ENCODE data around the gene BEND7. TPM values are rescaled to one million over a fixed set of nuclear protein-coding genes. Genes with fewer than 3 reads are reported as not detected.

Gene BEND7
- total RNA-seq, 5 donors from 2014 or later (not counting 1 experiment from before 2014, with no cell fraction given), result 1.2 TPM; not detected in 4

DNA sequence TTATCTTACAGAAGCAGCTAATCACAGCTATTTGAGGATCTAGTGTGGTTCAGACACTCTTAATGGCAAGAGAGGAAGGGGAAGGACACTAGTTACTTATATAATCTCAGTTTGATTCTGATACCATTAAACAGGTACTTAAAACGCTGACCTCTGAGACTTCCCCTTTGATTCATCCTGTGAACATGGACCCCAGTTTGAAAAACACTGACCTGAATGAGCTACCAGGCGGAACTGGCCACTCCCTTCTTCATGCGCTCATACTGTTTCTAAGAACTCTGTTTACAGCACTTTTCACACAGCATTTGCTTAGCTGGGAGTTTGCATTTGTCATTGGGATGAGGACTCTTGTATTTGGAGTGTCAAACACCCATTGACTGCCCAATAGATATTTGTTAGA is 45.7 kb downstream of the BEND7 start:
- Histone ChIP-seq H3K36me3 (ENCODE audit: control insufficient read depth in 2 of 2, extremely low read depth in 1 of 2, insufficient read depth in 1 of 2, low read length in 1 of 2) (no peaks in the 10 kb centered on the region), H3K27me3 (replicated peaks in 1 of 2; ENCODE audit: control insufficient read depth in 2 of 2, extremely low read depth in 1 of 2, insufficient read depth in 2 of 2, low read length in 1 of 2) (peaks cover 0 to 8% of the 10 kb centered on the region in 2 experiments), H3K4me1 (ENCODE audit: control insufficient read depth in 1 of 2, extremely low read depth in 1 of 2, insufficient read depth in 2 of 2, low read length in 2 of 2) (no peaks in the 10 kb centered on the region), H3K27ac (ENCODE audit: low read length) (no peak overlapping the region), H3K9me3 (no peaks in the 10 kb centered on the region), H3K4me3 (ENCODE audit: control insufficient read depth in 1 of 2, extremely low read depth in 1 of 2, low read length in 1 of 2) (no peak overlapping the region)
- ChIA-PET CTCF (no interaction called here), POLR2A (no interaction called here)
- DNase-seq, result no peak
- WGBS (ENCODE audit: insufficient coverage), result no CpG with 5 or more reads among the region's 3 CpGs
- ATAC-seq (replicated peaks in 1 of 4), result no peak
- Mint-ChIP-seq H3K4me1 (peaks cover 5 to 13% (median 10%) of the 10 kb centered on the region in 3 donors), H3K4me3 (no peak overlapping the region), H3K27ac (no peak overlapping the region), H3K27me3 (peaks cover 11 to 13% of the 10 kb centered on the region in 2 donors), H3K36me3 (no peaks in the 10 kb centered on the region), H3K9me3 (no peaks in the 10 kb centered on the region)

DNA sequence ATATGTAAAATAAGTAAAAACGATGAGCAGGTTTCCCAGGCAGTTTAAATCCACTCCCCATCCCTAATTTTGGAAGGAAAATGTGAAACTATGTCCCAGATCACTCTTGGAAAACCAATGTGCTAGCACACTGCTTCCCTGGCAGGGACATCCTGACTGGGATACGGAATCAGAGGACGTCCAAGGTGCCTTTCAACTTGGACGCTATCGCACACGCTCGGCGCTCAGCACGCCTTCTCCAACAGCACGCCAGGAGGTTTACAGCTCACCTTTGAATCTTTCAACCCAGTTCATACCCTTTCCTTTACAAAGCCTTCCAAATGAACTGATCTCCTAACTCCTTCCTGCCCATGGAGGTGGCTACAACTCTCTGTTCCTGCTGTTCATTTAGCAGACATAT is 47.1 kb downstream of the BEND7 start:
- peaks cover 5 to 13% (median 10%) of the 10 kb centered on the region in 3 donors for H3K4me1 Mint-ChIP-seq

DNA sequence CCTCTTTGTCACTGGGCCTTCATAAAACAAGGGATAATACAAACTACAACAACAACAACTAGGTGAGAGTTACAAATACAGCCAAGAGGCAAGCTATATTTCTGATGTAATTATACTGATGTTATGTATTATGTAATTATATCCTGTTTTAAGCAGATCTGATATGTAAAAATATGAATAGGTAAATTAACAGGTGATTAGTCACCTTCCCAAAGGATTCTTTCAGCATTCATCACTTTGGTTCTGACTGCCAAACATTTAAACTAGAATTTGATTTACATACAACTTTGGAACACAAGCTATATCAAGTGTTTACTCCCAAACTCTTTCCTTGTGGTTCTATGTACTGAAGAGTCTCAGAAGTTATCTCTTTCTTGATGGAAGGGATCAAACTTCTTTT is 53.7 kb downstream of the BEND7 start:
- no peaks in the 10 kb centered on the region for H3K36me3 Mint-ChIP-seq
- no peak for DNase-seq
- Histone ChIP-seq H3K4me1 (ENCODE audit: control insufficient read depth in 1 of 2, extremely low read depth in 1 of 2, insufficient read depth in 2 of 2, low read length in 2 of 2) (no peaks in the 10 kb centered on the region), H3K9me3 (no peaks in the 10 kb centered on the region), H3K36me3 (ENCODE audit: control insufficient read depth in 2 of 2, extremely low read depth in 1 of 2, insufficient read depth in 1 of 2, low read length in 1 of 2) (no peaks in the 10 kb centered on the region), H3K4me3 (ENCODE audit: control insufficient read depth in 1 of 2, extremely low read depth in 1 of 2, low read length in 1 of 2) (no peak overlapping the region), H3K27me3 (replicated peaks in 1 of 2; ENCODE audit: control insufficient read depth in 2 of 2, extremely low read depth in 1 of 2, insufficient read depth in 2 of 2, low read length in 1 of 2) (peaks cover 0 to 6% of the 10 kb centered on the region in 2 experiments), H3K27ac (ENCODE audit: low read length) (no peak overlapping the region)
- no peak overlapping the region for H3K4me3 Mint-ChIP-seq
- ChIA-PET CTCF (interaction anchor here in 1 of 2 donors (0.8 kb wide), 1 partner anchor 34 kb away, joined by 3 read pairs; no protein-coding TSS in a partner anchor), POLR2A (no interaction called here)
- H3K4me1 Mint-ChIP-seq, result no peaks in the 10 kb centered on the region
- H3K27ac Mint-ChIP-seq, result no peak overlapping the region
- peaks cover 7 to 10% of the 10 kb centered on the region in 2 donors for H3K27me3 Mint-ChIP-seq
- no peak for ATAC-seq (replicated peaks in 1 of 4)
- no peaks in the 10 kb centered on the region for H3K9me3 Mint-ChIP-seq

More for the DNA sequence above, 47.1 kb downstream of the BEND7 start:
- WGBS (ENCODE audit: insufficient coverage), result 91% methylated on average over 9 of the region's 10 CpGs
- Mint-ChIP-seq H3K4me3 (no peak overlapping the region), H3K27ac (no peak overlapping the region), H3K36me3 (no peaks in the 10 kb centered on the region), H3K9me3 (no peaks in the 10 kb centered on the region), H3K27me3 (peaks cover 15 to 17% of the 10 kb centered on the region in 2 donors)
- H3K27ac ChIP-seq (ENCODE audit: low read length), result no peak overlapping the region
- ChIA-PET CTCF (interaction anchor here in 1 of 2 donors (0.6 kb wide), 1 partner anchor 16 kb away, joined by 3 read pairs; no protein-coding TSS in a partner anchor), POLR2A (no interaction called here)
- no peak overlapping the region for H3K4me3 ChIP-seq (ENCODE audit: control insufficient read depth in 1 of 2, extremely low read depth in 1 of 2, low read length in 1 of 2)
- H3K9me3 ChIP-seq, result no peaks in the 10 kb centered on the region
- peaks cover 0 to 8% of the 10 kb centered on the region in 2 experiments for H3K27me3 ChIP-seq (replicated peaks in 1 of 2; ENCODE audit: control insufficient read depth in 2 of 2, extremely low read depth in 1 of 2, insufficient read depth in 2 of 2, low read length in 1 of 2)
- ATAC-seq (replicated peaks in 1 of 4) (no peak), DNase-seq (no peak)
- H3K36me3 ChIP-seq (ENCODE audit: control insufficient read depth in 2 of 2, extremely low read depth in 1 of 2, insufficient read depth in 1 of 2, low read length in 1 of 2), result no peaks in the 10 kb centered on the region
- H3K4me1 ChIP-seq (ENCODE audit: control insufficient read depth in 1 of 2, extremely low read depth in 1 of 2, insufficient read depth in 2 of 2, low read length in 2 of 2), result no peaks in the 10 kb centered on the region

DNA sequence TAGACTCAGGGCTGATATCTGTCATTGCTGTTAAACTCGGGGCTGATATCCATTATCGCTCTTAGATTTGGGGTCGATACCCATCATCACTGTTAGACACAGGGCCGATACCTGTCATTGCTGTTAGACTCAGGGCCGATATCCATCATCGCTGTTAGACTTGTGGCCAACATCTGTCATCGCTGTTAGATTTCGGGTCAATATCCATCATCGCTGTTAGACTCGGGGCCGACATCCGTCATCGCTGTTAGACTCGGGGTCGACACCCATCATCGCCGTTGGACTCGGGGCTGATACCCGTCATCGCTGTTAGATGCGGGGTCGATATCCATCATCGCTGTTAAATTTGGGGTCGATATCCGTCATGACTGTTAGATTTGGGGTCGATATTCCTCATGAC is 54.8 kb downstream of the BEND7 start:
- 95% methylated on average over 26 of the region's 26 CpGs for WGBS (ENCODE audit: insufficient coverage)
- POLR2A ChIA-PET, result no interaction called here
- no peak overlapping the region for H3K4me3 ChIP-seq (ENCODE audit: control insufficient read depth in 1 of 2, extremely low read depth in 1 of 2, low read length in 1 of 2)
- CTCF ChIA-PET, result no interaction called here
- DNase-seq (no peak), ATAC-seq (replicated peaks in 1 of 4) (no peak)
- H3K4me3 Mint-ChIP-seq, result no peak overlapping the region
- H3K27me3 ChIP-seq (replicated peaks in 1 of 2; ENCODE audit: control insufficient read depth in 2 of 2, extremely low read depth in 1 of 2, insufficient read depth in 2 of 2, low read length in 1 of 2), result peaks cover 0 to 4% of the 10 kb centered on the region in 2 experiments
- no peaks in the 10 kb centered on the region for H3K36me3 ChIP-seq (ENCODE audit: control insufficient read depth in 2 of 2, extremely low read depth in 1 of 2, insufficient read depth in 1 of 2, low read length in 1 of 2)
- no peaks in the 10 kb centered on the region for H3K9me3 Mint-ChIP-seq
- no peak overlapping the region for H3K27ac Mint-ChIP-seq
- H3K4me1 ChIP-seq (ENCODE audit: control insufficient read depth in 1 of 2, extremely low read depth in 1 of 2, insufficient read depth in 2 of 2, low read length in 2 of 2), result no peaks in the 10 kb centered on the region
- no peaks in the 10 kb centered on the region for H3K4me1 Mint-ChIP-seq
- no peak overlapping the region for H3K27ac ChIP-seq (ENCODE audit: low read length)
- H3K36me3 Mint-ChIP-seq, result no peaks in the 10 kb centered on the region
- peaks cover 2 to 7% of the 10 kb centered on the region in 2 donors for H3K27me3 Mint-ChIP-seq
- H3K9me3 ChIP-seq, result no peaks in the 10 kb centered on the region

DNA sequence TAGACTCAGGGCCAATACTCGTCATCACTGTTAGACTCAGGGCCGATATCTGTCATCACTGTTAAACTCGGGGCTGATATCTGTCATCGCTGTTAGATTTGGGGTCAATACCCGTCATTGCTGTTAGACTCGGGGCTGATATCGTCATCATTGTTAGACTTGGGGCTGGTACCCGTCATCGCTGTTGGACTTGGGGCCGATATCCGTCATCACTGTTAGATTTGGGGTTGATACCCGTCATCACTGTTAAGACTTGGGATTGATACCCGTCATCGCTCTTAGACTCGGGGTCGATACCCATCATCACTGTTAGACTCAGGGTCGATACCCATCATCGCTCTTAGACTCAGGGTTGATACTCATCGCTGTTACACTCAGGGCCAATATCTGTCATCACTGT is 56.5 kb downstream of the BEND7 start:
- 97% methylated on average over 17 of the region's 19 CpGs for WGBS (ENCODE audit: insufficient coverage)
- H3K4me1 Mint-ChIP-seq, result no peaks in the 10 kb centered on the region
- no peak overlapping the region for H3K27ac Mint-ChIP-seq
- peaks cover 0 to 3% of the 10 kb centered on the region in 2 experiments for H3K27me3 ChIP-seq (replicated peaks in 1 of 2; ENCODE audit: control insufficient read depth in 2 of 2, extremely low read depth in 1 of 2, insufficient read depth in 2 of 2, low read length in 1 of 2)
- no peaks in the 10 kb centered on the region for H3K36me3 ChIP-seq (ENCODE audit: control insufficient read depth in 2 of 2, extremely low read depth in 1 of 2, insufficient read depth in 1 of 2, low read length in 1 of 2)
- no peaks in the 10 kb centered on the region for H3K27me3 Mint-ChIP-seq
- ChIA-PET CTCF (no interaction called here), POLR2A (no interaction called here)
- H3K9me3 Mint-ChIP-seq, result no peaks in the 10 kb centered on the region
- no peak for DNase-seq
- H3K36me3 Mint-ChIP-seq, result no peaks in the 10 kb centered on the region
- H3K4me3 ChIP-seq (ENCODE audit: control insufficient read depth in 1 of 2, extremely low read depth in 1 of 2, low read length in 1 of 2), result no peak overlapping the region
- no peak for ATAC-seq (replicated peaks in 1 of 4)
- no peaks in the 10 kb centered on the region for H3K4me1 ChIP-seq (ENCODE audit: control insufficient read depth in 1 of 2, extremely low read depth in 1 of 2, insufficient read depth in 2 of 2, low read length in 2 of 2)
- H3K9me3 ChIP-seq, result no peaks in the 10 kb centered on the region
- no peak overlapping the region for H3K27ac ChIP-seq (ENCODE audit: low read length)
- no peak overlapping the region for H3K4me3 Mint-ChIP-seq

DNA sequence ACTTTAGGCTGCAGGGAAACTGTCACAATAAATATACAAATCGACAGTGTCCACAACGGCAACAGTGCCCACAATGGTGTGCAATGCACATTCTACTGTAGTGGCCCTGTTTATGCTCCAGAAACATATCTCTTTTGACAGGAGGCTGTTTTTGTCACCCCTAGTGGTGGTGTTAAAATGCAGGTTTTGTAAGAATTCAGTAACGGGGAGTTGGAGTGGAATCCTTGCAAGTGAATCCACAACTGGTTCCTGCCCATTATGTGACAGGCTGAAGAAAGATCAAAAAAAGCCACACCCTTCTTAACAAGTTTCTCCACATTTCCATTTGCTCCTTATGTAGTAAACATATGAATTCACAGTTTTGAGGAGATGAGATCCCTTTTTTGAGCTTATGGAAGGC is 58.5 kb downstream of the BEND7 start:
- Mint-ChIP-seq H3K4me3 (no peak overlapping the region), H3K36me3 (no peaks in the 10 kb centered on the region), H3K4me1 (no peaks in the 10 kb centered on the region), H3K27me3 (no peaks in the 10 kb centered on the region), H3K9me3 (no peaks in the 10 kb centered on the region), H3K27ac (no peak overlapping the region)
- no CpG with 5 or more reads among the region's 3 CpGs for WGBS (ENCODE audit: insufficient coverage)
- H3K27ac ChIP-seq (ENCODE audit: low read length), result no peak overlapping the region
- CTCF ChIA-PET, result interaction anchor here in 1 of 2 donors (0.5 kb wide), 1 partner anchor 9 kb away, joined by 3 read pairs; no protein-coding TSS in a partner anchor
- H3K36me3 ChIP-seq (ENCODE audit: control insufficient read depth in 2 of 2, extremely low read depth in 1 of 2, insufficient read depth in 1 of 2, low read length in 1 of 2), result no peaks in the 10 kb centered on the region
- ATAC-seq (replicated peaks in 1 of 4) (no peak), DNase-seq (no peak)
- POLR2A ChIA-PET, result interaction anchor here in 1 of 2 donors (0.6 to 0.7 kb wide), 2 partner anchors 13 to 271 kb away, joined by 3 read pairs; no protein-coding TSS in a partner anchor
- no peak overlapping the region for H3K4me3 ChIP-seq (ENCODE audit: control insufficient read depth in 1 of 2, extremely low read depth in 1 of 2, low read length in 1 of 2)
- peaks cover 0 to 3% of the 10 kb centered on the region in 2 experiments for H3K27me3 ChIP-seq (replicated peaks in 1 of 2; ENCODE audit: control insufficient read depth in 2 of 2, extremely low read depth in 1 of 2, insufficient read depth in 2 of 2, low read length in 1 of 2)
- H3K9me3 ChIP-seq, result no peaks in the 10 kb centered on the region
- H3K4me1 ChIP-seq (ENCODE audit: control insufficient read depth in 1 of 2, extremely low read depth in 1 of 2, insufficient read depth in 2 of 2, low read length in 2 of 2), result no peaks in the 10 kb centered on the region

DNA sequence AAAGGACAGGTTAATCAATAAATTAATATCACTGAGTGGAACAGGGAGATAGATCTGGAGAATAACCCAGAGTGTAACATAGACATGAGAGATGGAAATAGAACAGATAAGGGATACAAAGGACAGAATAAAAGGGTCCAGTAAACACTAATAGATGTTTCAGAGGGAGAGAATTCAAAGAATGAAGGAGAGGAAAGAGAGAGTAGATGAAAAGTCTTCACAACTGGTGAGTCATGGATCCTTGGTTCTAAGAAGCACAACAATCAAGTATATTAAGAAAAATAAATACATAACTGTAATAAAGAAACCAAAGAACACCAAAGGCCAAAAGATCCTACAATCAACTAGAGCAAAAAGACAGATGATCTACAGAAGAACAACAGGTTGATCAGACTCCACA is 66.3 kb downstream of the BEND7 start:
- H3K4me1 Mint-ChIP-seq, result no peaks in the 10 kb centered on the region

More for the DNA sequence above, 66.3 kb downstream of the BEND7 start:
- no peak for DNase-seq
- Histone ChIP-seq H3K27ac (ENCODE audit: low read length) (no peak overlapping the region), H3K27me3 (replicated peaks in 1 of 2; ENCODE audit: control insufficient read depth in 2 of 2, extremely low read depth in 1 of 2, insufficient read depth in 2 of 2, low read length in 1 of 2) (peaks cover 0 to 10% of the 10 kb centered on the region in 2 experiments), H3K4me1 (ENCODE audit: control insufficient read depth in 1 of 2, extremely low read depth in 1 of 2, insufficient read depth in 2 of 2, low read length in 2 of 2) (no peaks in the 10 kb centered on the region), H3K4me3 (ENCODE audit: control insufficient read depth in 1 of 2, extremely low read depth in 1 of 2, low read length in 1 of 2) (no peak overlapping the region), H3K9me3 (no peaks in the 10 kb centered on the region), H3K36me3 (ENCODE audit: control insufficient read depth in 2 of 2, extremely low read depth in 1 of 2, insufficient read depth in 1 of 2, low read length in 1 of 2) (no peaks in the 10 kb centered on the region)
- peaks cover 7 to 15% (median 9%) of the 10 kb centered on the region in 3 donors for H3K9me3 Mint-ChIP-seq
- ChIA-PET CTCF (no interaction called here), POLR2A (no interaction called here)
- H3K27me3 Mint-ChIP-seq, result peaks cover 17 to 41% of the 10 kb centered on the region in 2 donors
- ATAC-seq (replicated peaks in 1 of 4), result no peak
- H3K4me3 Mint-ChIP-seq, result no peak overlapping the region
- no peak overlapping the region for H3K27ac Mint-ChIP-seq
- H3K36me3 Mint-ChIP-seq, result no peaks in the 10 kb centered on the region
